ENCODE measurements around the gene DYNC1I2. TPM values are rescaled to one million over a fixed set of nuclear protein-coding genes. Genes with fewer than 3 reads are reported as not detected.

Gene DYNC1I2
- polyA plus RNA-seq, 3 donors = 30.8 to 39.1 (median 32.2) TPM

- no peak overlapping the region for H3K4me3 Mint-ChIP-seq
- H3K27ac Mint-ChIP-seq = no peak overlapping the region
- no peak overlapping the region for H3K9ac ChIP-seq (ENCODE audit: insufficient read depth, low read length, poor library complexity, severe bottlenecking)
- no peak overlapping the region for H3K27ac ChIP-seq (ENCODE audit: low read depth in 1 of 2, low read length in 2 of 2)
- H3K36me3 Mint-ChIP-seq = no peaks in the 10 kb centered on the region
- H4K20me1 ChIP-seq (ENCODE audit: insufficient read depth, low read length) = no peaks in the 10 kb centered on the region
- H3K36me3 ChIP-seq (replicated peaks in 1 of 2; ENCODE audit: control insufficient read depth in 1 of 2, insufficient read depth in 2 of 2, low read length in 2 of 2) = no peaks in the 10 kb centered on the region
- H3K9me3 Mint-ChIP-seq = no peaks in the 10 kb centered on the region
- H3K4me3 ChIP-seq (replicated peaks in 1 of 3; ENCODE audit: low read depth in 2 of 3, low read length in 3 of 3) = no peak overlapping the region
- H3K4me2 ChIP-seq (replicated peaks; ENCODE audit: extremely low read depth, low read length, poor library complexity, severe bottlenecking) = no peak overlapping the region
- no peak for DNase-seq
- no peaks in the 10 kb centered on the region for H3K4me1 ChIP-seq (ENCODE audit: control insufficient read depth in 1 of 2, insufficient read depth in 2 of 2, low read length in 2 of 2)
- H3K27me3 ChIP-seq (ENCODE audit: control insufficient read depth in 2 of 2, insufficient read depth in 2 of 2, low read length in 2 of 2) = no peaks in the 10 kb centered on the region
- no peaks in the 10 kb centered on the region for H3K79me2 ChIP-seq (ENCODE audit: insufficient read depth, low read length)
- TF ChIP-seq CTCF (IDR thresholded peaks at IDR 0.05) = no peak
- intact Hi-C loops (cut with micrococcal nuclease) = no loop called here
- no peak overlapping the region for H2AFZ ChIP-seq (ENCODE audit: insufficient read depth, low read depth, low read length, poor library complexity, severe bottlenecking)
- no peaks in the 10 kb centered on the region for H3K9me3 ChIP-seq (replicated peaks in 1 of 2; ENCODE audit: control insufficient read depth in 1 of 2, insufficient read depth in 1 of 2, low read length in 2 of 2)
- H3K4me1 Mint-ChIP-seq = no peaks in the 10 kb centered on the region
- peaks cover 1 to 7% (median 3%) of the 10 kb centered on the region in 3 donors for H3K27me3 Mint-ChIP-seq (ENCODE audit: low read depth in 3 of 3)
Observed at GRCh38 chr2:171667041-171667440, 20.2 kb upstream of the DYNC1I2 start.

DNA sequence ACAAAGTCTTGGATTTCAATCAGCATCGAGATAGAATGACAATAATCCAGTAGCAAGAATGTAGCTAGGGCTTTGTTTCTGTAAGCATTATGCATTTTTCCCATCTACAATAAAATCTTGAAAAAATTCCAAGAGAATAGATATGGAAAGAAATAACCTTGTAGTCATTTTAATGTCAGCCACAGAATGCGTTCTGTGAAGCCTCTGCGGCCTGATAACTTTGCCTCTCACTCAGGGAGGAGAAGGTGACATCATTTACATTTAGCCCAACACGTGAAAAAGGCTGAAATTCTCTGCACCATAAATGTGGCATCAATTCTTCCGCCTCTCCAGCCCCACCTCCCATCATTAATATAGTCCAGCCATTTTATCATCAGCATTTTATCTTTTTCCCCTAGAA is 19.1 kb upstream of the DYNC1I2 start:
- no peaks in the 10 kb centered on the region for H3K4me1 ChIP-seq (ENCODE audit: control insufficient read depth in 1 of 2, insufficient read depth in 2 of 2, low read length in 2 of 2)
- H3K36me3 Mint-ChIP-seq = no peaks in the 10 kb centered on the region
- DNase-seq = no peak
- H2AFZ ChIP-seq (ENCODE audit: insufficient read depth, low read depth, low read length, poor library complexity, severe bottlenecking) = no peak overlapping the region
- H3K4me3 ChIP-seq (replicated peaks in 1 of 3; ENCODE audit: low read depth in 2 of 3, low read length in 3 of 3) = no peak overlapping the region
- H3K27ac Mint-ChIP-seq = no peak overlapping the region
- no peak overlapping the region for H3K4me3 Mint-ChIP-seq
- WGBS (ENCODE audit: insufficient coverage) = 100% methylated on average over 3 of the region's 5 CpGs
- no peaks in the 10 kb centered on the region for H3K36me3 ChIP-seq (replicated peaks in 1 of 2; ENCODE audit: control insufficient read depth in 1 of 2, insufficient read depth in 2 of 2, low read length in 2 of 2)
- H3K4me2 ChIP-seq (replicated peaks; ENCODE audit: extremely low read depth, low read length, poor library complexity, severe bottlenecking) = no peak overlapping the region
- no peaks in the 10 kb centered on the region for H3K27me3 ChIP-seq (ENCODE audit: control insufficient read depth in 2 of 2, insufficient read depth in 2 of 2, low read length in 2 of 2)
- no peaks in the 10 kb centered on the region for H3K9me3 Mint-ChIP-seq
- no peak overlapping the region for H3K27ac ChIP-seq (ENCODE audit: low read depth in 1 of 2, low read length in 2 of 2)
- H3K9ac ChIP-seq (ENCODE audit: insufficient read depth, low read length, poor library complexity, severe bottlenecking) = no peak overlapping the region
- intact Hi-C loops (cut with micrococcal nuclease) = no loop called here
- no peaks in the 10 kb centered on the region for H3K9me3 ChIP-seq (replicated peaks in 1 of 2; ENCODE audit: control insufficient read depth in 1 of 2, insufficient read depth in 1 of 2, low read length in 2 of 2)
- H3K4me1 Mint-ChIP-seq = no peaks in the 10 kb centered on the region
- H3K27me3 Mint-ChIP-seq (ENCODE audit: low read depth in 3 of 3) = peaks cover 1 to 6% (median 3%) of the 10 kb centered on the region in 3 donors
- no peaks in the 10 kb centered on the region for H4K20me1 ChIP-seq (ENCODE audit: insufficient read depth, low read length)
- H3K79me2 ChIP-seq (ENCODE audit: insufficient read depth, low read length) = no peaks in the 10 kb centered on the region
- TF ChIP-seq CTCF (IDR thresholded peaks at IDR 0.05) = no peak

All from CD14-positive monocyte (primary cell).